ENCODE data around the gene GPHN.

Gene GPHN

DNA sequence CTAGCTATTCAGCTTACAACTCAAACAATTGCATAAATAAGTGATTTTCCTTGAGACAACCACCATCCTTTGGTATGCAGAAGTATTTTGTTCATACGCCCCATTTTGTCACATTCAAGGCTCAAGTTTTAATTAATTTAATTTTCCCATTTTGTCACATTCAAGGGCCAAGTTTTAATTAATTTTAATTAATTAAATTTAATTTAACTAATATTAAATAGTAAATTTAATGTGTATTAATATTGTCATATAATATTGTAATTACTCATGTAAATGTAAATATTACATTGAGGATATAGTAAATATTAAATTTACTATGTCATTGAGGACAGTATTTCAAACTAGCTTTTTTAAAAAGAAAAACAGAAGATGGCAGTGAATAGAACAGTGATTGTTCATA, 464.5 kb downstream of the GPHN start:
- H3K4me3 ChIP-seq (ENCODE audit: low read depth, low read length) = no peak overlapping the region
- TF ChIP-seq POLR2A (IDR thresholded peaks at IDR 0.05; ENCODE audit: extremely low read depth, insufficient read length) = no peak
- TF ChIP-seq, protein P1, sequence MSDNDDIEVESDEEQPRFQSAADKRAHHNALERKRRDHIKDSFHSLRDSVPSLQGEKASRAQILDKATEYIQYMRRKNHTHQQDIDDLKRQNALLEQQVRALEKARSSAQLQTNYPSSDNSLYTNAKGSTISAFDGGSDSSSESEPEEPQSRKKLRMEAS (IDR thresholded peaks at IDR 0.05; ENCODE audit: low read depth, low read length) = no peak
- TF ChIP-seq, protein P2, sequence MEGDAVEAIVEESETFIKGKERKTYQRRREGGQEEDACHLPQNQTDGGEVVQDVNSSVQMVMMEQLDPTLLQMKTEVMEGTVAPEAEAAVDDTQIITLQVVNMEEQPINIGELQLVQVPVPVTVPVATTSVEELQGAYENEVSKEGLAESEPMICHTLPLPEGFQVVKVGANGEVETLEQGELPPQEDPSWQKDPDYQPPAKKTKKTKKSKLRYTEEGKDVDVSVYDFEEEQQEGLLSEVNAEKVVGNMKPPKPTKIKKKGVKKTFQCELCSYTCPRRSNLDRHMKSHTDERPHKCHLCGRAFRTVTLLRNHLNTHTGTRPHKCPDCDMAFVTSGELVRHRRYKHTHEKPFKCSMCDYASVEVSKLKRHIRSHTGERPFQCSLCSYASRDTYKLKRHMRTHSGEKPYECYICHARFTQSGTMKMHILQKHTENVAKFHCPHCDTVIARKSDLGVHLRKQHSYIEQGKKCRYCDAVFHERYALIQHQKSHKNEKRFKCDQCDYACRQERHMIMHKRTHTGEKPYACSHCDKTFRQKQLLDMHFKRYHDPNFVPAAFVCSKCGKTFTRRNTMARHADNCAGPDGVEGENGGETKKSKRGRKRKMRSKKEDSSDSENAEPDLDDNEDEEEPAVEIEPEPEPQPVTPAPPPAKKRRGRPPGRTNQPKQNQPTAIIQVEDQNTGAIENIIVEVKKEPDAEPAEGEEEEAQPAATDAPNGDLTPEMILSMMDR (IDR thresholded peaks at IDR 0.05; ENCODE audit: low read depth, low read length) = no peak
- TF ChIP-seq MYC (IDR thresholded peaks at IDR 0.05; ENCODE audit: low read depth, low read length) = no peak
- no peak for DNase-seq (ENCODE audit: low read depth)

DNA sequence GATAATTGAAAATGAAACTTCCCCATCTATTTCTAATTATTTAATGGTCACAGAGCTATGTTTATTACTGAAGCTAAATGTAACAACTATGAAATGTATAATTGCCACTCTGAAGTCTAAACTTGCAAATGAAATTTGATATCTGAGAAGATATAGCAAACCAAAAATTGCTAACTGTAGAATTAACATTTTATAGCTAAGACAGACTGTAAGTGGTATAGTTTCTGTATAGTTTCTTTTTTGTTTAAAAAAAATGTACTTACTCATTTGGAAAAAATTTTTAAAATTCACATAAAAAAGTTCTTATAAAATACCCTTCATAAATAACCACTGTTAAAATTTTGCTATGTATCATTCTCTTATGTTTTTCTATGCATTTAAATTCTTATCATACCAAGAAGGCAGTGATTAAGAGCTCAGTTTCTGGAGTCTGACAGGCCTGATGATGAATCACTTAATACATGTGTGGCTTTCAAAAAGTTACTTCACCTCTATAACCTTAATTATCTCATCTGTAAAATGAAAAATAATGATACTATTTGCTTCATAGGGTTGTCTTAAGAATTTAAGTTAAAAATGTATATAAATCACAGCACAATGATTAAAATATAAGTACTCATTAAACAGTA, 466.6 kb downstream of the GPHN start:
- DNase-seq (ENCODE audit: low read depth) = no peak
- TF ChIP-seq MYC (IDR thresholded peaks at IDR 0.05; ENCODE audit: low read depth, low read length) (no peak), POLR2A (IDR thresholded peaks at IDR 0.05; ENCODE audit: extremely low read depth, insufficient read length) (no peak)
- TF ChIP-seq, protein P2 (IDR thresholded peaks at IDR 0.05; ENCODE audit: low read depth, low read length) = no peak
- TF ChIP-seq, protein P1 (IDR thresholded peaks at IDR 0.05; ENCODE audit: low read depth, low read length) = no peak
- no peak overlapping the region for H3K4me3 ChIP-seq (ENCODE audit: low read depth, low read length)

DNA sequence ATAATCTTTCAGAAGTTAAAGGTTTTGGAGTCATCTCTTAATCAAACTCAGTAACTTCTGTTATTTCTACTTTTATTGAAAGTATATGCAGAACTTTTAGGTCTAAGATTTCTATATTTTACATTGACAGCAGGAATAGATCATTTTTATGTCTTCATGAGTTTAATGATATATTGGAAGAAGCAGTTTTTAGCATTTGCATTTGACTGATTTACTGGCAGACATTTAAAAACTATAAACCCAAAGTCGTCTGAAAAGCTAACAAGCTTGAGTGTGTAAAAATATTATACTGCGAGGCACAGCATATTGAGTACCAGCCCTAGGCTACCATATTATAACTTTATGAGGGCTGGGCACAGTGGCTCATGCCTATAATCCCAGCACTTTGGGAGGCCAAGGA, 467.3 kb downstream of the GPHN start:
- no peak for TF ChIP-seq MYC (IDR thresholded peaks at IDR 0.05; ENCODE audit: low read depth, low read length)
- TF ChIP-seq, protein P2 (IDR thresholded peaks at IDR 0.05; ENCODE audit: low read depth, low read length) = no peak
- TF ChIP-seq, protein P1 (IDR thresholded peaks at IDR 0.05; ENCODE audit: low read depth, low read length) = no peak
- no peak for TF ChIP-seq POLR2A (IDR thresholded peaks at IDR 0.05; ENCODE audit: extremely low read depth, insufficient read length)
- no peak overlapping the region for H3K4me3 ChIP-seq (ENCODE audit: low read depth, low read length)
- no peak for DNase-seq (ENCODE audit: low read depth)

DNA sequence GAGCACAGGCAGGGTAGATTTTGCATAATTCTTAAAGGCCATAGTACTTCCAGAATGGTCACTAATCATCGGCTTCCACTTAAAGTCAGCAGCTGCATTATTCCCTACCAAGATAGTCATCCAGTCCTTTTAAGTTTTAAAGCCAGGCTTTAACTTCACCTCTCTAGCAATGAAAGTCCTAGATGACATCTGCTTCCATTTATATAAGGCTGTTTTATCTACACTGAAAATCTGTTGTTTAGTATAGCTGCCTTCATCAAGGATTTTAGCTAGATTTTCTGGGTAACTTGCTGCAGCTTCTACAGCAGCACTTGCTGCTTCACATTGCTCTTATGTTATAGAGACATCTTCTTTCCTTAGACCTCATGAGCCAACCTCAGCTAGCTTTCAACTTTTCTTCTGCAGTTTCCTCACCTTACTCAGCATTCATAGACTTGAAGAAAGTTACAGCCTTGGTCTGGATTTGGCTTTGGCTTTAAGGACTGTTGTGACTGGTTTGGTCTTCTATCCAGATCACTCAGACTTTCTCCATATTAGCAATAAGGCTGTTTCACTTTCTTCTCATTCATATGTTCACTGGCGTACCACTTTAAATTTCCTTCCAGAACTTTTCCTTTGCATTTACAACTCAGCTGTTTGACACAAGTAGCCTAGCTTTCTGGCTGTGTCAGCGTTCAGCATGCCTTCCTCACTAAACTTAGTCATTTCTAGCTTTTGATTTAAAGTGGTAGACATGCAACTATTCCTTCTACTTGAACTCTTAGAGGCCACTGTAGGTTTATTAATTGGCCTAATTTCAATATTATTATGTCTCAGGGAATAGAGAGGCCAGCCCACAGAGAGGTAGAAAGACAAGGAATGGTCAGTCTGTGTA, 471.4 kb downstream of the GPHN start:
- no peak overlapping the region for H3K4me3 ChIP-seq (ENCODE audit: low read depth, low read length)
- DNase-seq (ENCODE audit: low read depth) = no peak
- TF ChIP-seq MYC (IDR thresholded peaks at IDR 0.05; ENCODE audit: low read depth, low read length) = no peak
- no peak for TF ChIP-seq POLR2A (IDR thresholded peaks at IDR 0.05; ENCODE audit: extremely low read depth, insufficient read length)
- TF ChIP-seq, protein P2 (IDR thresholded peaks at IDR 0.05; ENCODE audit: low read depth, low read length) = no peak
- TF ChIP-seq, protein P1 (IDR thresholded peaks at IDR 0.05; ENCODE audit: low read depth, low read length) = no peak

DNA sequence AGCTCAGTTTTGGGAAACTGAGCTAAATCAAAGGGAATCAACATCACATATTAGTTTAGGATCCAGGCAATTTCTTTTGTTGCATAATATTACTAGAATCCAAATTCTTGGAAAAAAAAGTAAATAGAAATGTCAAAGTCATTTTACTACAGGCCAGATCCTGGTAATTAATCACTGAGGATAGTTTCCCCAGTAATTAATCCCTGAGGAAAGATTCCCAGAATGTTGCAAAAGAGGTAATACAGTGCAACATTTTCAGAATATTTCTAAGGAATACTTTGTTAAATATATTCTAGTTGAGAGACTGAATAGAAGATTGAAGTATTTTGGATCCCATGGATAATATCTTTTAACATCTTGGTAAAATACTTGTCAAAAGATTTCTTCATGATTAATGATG, 474.3 kb downstream of the GPHN start:
- H3K4me3 ChIP-seq (ENCODE audit: low read depth, low read length) = no peak overlapping the region
- TF ChIP-seq MYC (IDR thresholded peaks at IDR 0.05; ENCODE audit: low read depth, low read length) (no peak), POLR2A (IDR thresholded peaks at IDR 0.05; ENCODE audit: extremely low read depth, insufficient read length) (no peak)
- TF ChIP-seq, protein P2 (IDR thresholded peaks at IDR 0.05; ENCODE audit: low read depth, low read length) = no peak
- TF ChIP-seq, protein P1 (IDR thresholded peaks at IDR 0.05; ENCODE audit: low read depth, low read length) = no peak

More for the DNA sequence above, 474.3 kb downstream of the GPHN start:
- DNase-seq (ENCODE audit: low read depth) = no peak
